GM18907 (cell line): ENCODE data around the gene CPSF7.
"Not testable (repeated sequence)": the region's sequence is repeated elsewhere in the genome, so short reads cannot be mapped to it uniquely, and the experiment has no call there.

Experiments used
- ATAC-seq: cut with Tn5 transposase; IDR thresholded peaks from one replicate; pipeline ENCODE4 v1.9.1; 2021; ENCODE audit warnings: mild to moderate bottlenecking, moderate library complexity; ENCODE audit not compliant: unreplicated experiment

The CPSF7 gene

DNA sequence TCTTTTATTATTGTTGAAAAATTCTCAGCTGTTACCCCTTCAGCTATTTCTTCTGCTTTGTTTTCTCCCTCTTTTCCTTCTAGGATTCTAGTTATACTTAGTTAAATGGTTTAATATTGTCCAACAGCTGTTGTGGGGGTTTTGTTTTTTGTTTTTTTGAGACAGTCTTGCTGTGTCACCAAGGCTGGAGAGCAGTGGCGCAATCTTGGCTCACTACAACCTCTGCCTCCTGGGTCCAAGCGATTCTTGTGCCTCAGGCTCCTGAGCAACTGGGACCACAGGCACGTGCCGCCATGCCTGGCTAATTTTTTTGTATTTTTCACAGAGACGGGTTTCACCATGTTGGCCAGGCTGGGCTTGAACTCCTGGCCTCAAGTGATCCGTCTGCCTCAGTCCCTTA lies 12.8 kb upstream of the CPSF7 start:
- ATAC-seq = no peak

DNA sequence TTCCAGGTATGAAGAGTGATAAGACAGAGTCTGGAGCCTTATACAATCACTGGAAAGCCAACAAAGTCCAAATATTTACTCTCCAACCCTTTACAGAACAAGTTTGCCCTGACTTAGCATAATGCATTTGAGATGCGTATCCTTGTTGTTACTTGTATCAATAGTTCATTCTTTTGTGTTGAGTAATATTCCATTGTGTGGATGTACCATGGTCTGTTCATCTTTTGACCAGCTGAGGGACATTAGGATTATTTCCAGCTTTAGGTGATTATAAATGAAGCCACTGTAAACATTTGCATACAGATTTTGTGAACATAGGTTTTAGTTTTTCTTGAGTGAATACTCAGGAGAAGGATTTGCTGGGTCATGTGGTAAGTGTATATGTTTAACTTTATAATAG lies 9.8 kb upstream of the CPSF7 start:
- no peak for ATAC-seq

DNA sequence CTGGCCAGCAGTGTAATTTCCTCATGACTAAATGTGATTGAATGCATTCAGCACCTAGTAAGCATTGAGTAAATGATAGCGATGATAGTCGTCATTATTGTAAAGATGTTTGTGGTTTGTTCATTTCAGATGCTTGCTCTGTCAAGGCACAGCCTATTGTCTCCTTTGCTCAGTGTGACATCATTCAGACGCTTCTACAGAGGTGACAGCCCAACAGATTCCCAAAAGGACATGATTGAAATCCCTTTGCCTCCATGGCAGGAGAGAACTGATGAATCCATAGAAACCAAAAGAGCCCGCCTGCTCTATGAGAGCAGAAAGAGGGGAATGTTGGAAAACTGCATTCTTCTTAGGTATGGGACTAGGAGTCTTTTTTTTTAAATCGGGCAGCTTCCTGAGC lies 7.7 kb upstream of the CPSF7 start:
- ATAC-seq = no peak

DNA sequence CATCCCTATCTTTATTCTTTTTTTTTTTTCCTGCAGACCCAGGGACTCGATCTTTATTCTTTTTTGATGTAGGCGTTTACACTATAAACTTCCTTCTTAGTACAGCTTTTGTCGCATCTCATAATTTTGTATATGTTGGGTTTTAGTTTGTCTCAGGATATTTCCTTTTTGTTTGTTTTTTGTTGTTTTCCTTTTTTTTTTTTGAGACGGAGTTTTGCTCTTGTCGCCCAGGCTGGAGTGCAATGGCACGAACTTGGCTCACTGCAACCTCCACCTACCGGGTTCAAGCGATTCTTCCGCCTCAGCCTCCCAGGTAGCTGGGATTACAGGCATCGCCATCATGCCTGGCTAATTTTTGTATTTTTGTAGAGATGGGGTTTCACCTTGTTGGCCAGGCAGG lies 1.1 kb upstream of the CPSF7 start:
- ATAC-seq = not testable (repeated sequence)

DNA sequence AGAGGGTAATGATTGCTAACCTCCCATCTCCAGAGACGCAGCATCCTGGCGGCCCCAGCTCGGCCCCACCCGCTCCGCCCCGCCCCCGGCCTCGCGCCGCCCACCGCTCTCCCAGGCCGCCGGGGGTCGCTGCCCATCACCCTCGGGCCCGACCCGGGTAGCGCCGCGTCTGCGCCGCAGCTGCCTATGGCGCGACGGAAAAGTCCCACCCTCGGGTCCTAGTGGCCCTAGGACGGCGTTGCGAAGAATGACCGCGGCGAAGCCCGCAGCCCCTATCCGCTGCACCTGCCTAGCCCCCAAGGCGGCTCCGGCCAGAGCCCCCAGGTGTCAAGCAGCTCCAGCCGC lies 457 bp downstream of the CPSF7 start:
- peak; percentile 62 for ATAC-seq

DNA sequence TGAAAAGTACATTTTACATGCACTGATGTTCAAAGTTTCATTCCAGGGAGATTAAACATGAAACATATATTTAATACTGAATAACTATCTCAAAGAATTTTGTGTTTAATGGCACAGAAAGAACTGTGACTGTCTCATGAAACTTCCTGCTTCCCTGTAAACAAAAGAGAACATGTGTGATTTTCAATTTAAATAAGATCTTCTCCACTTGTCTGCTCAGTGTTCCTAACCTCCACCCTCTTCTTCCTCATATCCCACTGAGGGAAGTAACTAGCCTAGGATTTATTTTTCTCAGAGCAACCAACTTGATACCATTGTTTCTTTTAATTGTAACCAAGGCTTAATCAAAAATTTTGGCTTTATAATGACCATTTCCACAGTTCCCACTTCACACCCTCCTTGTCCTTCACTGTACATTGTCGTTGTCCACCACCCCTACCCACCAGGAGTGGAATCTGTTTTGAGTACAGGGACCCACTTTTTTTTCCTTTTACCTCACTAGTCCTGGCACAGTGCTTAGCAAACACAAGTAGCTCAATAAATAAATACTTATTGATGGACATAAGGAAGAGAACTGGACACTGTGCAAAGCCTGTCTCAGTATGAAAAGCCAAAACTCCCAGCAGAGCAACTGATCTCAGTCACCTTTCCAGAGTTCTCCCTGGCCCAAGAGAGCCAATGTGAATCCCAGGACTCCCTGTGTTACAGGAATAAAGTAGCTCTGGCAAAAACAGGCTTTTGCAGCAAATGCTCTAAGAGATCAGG lies 4.2 kb downstream of the CPSF7 start:
- ATAC-seq = no peak

DNA sequence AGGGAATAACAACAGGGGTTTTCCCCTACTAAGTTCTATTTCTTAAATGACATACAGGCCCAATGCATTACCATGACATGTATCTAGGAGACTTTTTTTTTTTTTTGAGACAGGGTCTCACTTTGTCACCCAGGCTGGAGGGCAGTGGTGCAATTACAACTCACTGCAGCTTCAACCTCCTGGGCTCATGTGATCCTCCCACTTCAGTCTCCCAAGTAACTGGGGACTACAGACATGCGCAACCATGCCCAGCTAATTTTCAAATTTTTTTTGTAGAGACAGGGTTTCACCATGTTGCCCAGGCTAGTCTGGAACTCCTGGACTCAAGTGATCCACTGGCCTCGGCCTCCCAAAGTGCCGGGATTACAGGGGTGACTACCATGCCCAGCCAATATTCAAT lies 7.5 kb downstream of the CPSF7 start:
- ATAC-seq = no peak

DNA sequence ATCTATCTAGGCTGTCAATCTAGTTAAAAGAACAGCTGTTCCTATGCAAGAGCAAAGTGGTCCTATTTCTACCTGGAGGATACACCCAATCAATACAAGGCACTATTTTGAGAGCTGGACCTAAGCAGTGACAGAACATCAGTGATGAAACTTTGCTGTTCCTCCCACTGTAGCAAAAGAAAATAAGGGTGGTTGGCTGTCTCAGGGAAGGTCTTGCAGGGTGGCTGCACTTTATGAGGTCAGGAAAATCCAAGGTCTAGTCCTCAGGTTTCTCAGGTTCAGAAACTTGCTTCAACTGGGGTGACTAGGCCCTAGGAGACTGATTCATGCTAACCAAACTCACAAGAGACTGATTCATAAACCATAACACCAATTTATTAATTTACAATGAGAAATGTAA lies 11.6 kb downstream of the CPSF7 start:
- no peak for ATAC-seq

DNA sequence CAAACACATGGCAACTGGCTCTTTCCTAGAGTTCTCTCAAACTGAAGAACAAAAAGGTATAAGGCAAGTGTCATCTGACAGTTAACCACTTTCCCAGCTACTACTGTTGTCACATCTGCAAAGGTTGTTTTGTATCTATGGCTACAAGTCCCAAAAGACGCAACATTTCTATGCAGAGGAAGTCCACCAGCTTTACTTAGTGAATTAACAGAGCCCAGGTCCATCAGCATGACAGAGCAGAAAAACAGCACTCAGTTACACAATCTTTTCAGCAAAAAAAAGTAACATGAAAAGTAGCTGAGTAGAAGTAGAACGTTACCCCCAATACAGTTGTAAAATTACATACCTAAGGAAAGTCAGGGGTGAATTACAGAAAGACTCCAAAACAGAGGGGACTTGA lies 12.1 kb downstream of the CPSF7 start:
- no peak for ATAC-seq

DNA sequence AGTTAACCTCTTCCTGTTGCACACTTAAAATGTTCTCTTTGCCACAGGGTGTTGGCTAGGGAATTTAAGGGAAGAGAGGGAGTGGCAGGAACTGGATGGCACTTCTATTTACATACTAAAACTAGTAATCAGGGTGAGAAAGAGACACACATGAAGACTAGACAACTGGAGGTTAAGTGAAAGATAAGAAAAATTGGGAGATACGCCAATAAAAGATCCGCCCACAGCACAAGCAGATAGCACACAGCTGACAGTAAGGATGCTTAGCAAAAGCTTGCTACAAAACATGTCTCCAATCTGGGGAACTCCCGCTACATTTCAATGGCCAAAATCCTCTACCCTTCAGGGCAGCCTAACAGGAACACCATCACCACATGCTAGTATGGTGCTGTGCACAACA lies 12.8 kb downstream of the CPSF7 start:
- no peak for ATAC-seq

DNA sequence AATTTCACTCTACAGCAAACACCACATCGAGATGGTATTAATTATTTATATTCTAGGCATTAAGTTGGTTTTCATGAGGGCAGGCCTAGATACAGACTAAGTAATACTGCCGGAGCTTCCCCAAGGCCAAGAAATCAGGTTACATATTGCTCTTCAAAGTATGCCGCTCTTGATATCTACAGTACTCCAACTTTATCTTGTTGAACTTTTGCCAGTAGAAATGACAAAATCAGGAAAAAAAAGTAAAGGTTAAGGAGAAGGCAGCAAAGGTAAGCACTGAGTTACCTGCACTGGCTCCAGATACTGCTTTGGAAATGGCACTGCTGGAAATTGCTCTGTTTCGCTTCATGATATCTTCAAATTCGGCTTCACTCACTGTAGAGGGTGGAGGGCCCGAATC lies 14.4 kb downstream of the CPSF7 start:
- ATAC-seq = no peak

DNA sequence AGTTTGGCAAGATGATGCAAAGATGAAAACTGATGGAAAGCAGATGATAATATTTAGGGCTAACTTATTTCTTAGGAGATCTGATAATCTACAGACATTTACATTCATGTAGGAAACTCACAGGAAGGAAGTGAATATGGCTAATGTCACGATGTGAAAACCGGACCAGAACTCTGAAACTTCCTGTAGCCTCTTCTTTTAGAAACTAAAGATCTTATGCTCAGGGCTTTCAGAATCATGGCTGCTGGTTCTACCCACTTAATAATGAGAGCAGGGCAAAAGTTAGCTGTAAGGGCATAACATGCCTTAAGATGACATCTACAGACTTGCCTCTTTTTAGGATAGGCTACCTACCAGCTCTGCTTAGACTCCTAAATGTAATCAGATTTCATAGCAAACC lies 15.2 kb downstream of the CPSF7 start:
- ATAC-seq = no peak

DNA sequence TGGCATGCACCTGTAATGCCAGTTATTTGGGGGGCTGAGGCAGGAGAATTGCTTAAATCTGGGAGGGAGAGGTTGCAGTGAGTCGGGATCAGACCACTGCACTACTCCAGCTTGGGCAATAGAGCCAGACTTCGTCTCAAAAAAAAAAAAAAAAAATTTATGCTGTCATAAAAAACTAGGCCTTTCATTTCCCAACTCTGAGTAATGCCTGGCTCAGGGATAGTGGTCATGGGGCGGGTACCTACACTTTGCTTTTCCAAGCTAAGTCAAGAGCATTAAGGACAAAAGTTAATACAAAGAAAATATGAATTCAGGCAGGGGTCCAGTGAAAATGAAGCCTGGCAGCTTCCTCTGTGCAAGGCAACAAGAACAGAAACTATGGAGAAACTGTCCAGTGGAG lies 16.3 kb downstream of the CPSF7 start:
- no peak for ATAC-seq

DNA sequence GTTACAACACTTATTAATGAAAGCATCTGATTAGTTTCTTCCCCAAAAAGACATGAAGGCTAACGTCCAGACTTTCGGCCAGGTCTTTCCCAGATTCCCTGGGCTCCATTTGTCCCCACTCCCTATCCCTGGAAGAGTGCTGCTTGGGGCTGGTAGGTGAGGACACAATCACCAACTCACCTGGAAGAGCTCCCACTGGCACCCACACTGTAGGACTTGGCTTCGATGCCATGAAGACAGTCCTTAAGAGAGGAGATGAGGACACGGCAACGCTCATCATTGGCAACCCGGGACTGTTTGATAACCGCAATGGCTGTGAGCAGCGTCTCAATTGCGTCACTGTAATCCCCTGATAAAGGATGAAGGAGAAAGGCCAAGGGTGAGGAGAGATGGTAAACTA lies 18.2 kb downstream of the CPSF7 start:
- ATAC-seq = no peak

DNA sequence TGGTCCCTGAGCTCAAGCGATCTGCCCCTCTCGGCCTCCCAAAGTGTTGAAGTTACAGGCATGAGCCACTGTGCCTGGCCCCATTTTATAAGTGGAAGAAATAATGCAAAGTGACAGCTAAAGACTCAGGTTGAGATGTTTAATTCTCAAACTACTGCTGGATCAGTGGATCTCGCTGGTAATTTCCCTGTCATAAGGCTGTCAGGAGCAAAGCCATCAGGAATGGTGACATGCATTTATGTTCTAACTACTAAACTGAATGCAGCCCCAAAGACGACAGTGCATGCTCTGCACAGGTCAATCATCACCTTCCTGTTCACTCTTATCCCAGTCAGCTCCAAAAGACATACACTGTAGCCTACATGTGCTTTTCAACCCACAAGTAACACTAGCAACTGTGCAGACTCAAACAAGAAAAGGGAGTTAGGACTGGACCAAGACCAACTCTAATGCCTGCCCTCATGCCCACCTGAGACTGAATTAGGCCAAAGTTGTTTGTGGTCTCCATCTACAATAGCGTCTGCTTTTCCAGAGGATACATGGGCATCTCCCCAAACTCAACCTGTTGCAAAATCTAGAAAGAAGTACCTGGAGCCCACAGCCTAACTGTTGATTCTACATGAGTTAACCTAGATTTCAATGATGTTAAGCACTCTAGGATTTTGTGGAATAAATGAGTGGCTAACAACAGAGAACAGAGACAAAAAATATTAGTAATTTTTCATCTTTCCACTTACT lies 22.6 kb downstream of the CPSF7 start:
- no peak for ATAC-seq

DNA sequence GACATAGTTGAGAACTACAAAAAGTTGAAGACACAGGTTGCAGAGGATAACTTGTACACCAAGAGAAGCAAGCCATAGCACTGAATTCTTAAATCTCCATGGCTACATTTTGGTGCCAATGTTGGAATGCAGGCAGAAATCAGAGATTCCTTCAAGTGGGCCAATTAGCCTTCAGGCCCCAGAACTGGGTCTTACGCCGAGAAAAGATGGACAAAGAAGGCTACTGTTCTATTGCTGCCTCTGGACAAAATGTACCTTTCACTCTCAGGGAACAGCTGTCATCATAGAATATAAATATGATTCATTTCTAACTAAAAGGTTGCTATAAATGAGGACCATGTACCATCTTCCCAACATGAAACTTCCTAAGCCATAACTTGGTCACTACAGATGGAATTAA lies 23.7 kb downstream of the CPSF7 start:
- ATAC-seq = no peak

DNA sequence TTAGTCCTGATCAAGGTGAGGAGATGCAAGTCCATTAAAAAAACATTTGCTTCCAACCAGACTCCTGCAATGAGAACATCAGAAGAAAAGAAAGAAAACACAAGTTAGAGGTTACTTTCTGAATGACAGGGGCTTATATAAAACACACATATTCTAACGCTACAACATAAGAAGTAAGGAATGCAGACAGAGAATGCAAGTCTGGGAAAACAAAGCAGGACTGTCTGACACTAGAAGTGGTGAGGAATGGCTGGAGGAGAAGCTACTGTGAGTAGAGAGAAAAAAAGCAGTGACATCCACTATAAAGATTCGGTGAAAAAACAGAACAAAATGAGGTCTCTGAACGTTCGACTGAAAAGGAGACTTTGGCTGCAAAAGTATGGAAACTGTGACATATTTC lies 25.1 kb downstream of the CPSF7 start:
- ATAC-seq = no peak

DNA sequence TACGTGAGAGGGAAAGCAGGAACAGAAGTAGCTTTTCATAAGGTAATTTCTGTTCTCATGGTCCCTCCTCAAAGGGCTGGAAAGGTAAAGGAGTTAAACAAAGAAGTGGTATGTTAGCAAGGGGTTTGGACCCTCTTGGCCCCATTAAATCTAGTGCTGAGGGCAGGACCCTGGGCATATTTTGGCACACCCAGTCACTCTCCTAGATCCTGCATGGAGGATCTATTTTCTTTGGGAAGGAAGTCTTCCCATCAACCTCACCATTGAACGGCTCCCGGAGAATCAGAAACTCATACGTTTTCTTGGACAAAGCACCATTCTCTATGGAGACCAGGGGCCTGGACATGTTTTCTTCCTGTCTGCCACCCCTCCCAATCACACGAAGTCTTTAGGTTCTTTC lies 25.7 kb downstream of the CPSF7 start:
- ATAC-seq = no peak

DNA sequence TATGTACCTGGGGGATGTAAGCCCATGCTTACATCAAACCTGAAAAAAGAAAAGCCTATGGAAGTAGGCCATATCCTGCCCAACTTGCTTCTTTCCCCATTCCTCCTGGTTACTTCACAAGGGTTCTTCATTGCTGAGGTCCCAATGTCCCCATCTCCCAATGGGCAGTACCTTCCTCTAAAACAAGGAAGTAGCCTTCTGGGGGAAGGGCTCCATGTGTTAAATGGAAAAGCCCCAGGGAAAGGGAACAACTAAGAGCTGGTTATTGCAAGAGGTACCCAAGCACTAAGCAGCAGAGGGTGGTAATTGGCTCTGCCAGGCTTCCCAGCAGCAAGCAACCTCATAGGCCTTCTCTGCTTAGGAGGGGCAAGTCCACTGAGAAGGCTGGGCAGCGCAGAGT lies 26.1 kb downstream of the CPSF7 start:
- ATAC-seq = no peak

DNA sequence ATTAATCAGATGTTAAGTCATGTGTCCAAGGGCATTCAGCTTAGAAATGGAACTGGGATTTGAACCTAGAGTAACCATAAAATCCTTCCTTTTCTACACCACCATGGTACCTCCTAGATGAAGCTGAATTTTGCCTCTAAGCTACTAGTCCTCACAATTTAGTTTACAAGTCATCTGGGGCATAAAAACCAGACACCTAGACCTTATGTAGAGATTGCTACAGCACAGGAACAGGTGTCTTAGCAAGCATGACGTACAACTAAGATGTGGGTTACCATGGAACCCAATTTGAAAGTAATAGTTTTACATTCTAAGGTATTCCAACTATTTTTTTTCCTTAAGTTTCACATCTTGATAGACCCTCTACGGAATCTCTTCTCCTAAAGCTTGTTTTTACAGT lies 28.2 kb downstream of the CPSF7 start:
- ATAC-seq = no peak

DNA sequence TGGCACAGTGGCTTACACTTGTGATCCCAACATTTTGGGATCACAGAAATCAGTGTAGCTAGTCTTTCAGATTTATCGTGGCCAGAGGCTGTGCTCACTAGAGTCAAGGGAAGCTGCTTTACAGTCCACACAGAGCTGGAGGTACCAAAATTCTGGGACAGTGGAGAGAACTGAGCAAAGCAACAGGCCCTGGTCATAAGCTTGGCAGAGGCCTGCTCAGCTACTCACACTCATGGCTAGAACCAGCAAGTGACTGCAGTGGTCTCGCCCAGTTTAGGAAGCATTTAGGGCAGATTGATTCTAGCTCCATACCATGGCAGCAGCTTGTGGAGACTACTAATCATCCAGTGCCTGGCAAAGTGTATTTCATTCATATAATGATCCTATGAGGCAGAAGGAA lies 28.6 kb downstream of the CPSF7 start:
- ATAC-seq = no peak

DNA sequence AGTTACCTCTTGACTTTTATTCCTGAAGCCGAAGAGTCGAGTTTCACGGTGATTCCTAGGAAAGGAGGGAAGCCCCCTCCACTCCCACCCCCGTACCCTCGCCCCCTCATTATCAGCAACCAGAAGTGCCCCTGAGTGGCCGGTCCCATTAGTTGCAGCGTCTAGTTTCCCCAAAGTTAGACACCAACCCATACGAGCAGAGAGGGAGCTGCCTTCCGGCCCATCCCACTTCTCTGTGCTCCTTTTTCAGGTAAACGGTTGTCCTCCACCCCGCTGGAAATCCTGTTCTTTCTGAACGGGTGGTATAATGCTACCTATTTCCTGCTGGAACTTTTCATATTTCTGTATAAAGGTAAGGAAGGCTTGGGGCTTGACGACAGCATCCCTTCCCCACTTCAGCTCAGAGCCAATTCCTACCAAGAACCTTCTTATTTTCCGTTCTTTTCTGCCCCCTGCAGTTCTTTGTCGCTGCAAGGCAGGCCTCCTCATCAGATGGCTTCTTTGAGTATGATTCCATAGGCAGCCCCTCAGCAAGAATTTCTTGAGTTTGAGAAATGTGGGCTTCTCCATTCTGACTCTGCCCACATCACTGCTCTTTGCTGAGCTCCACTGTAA lies 36.7 kb downstream of the CPSF7 start:
- ATAC-seq = no peak
